GM19240 (cell line): ENCODE measurements around the gene TSPAN14.

Source experiments
- DNase-seq: peaks from one replicate; pipeline ENCODE4 v3.0.0; 2011; ENCODE audit warnings: low spot score; ENCODE audit not compliant: insufficient read length

Gene TSPAN14

DNA sequence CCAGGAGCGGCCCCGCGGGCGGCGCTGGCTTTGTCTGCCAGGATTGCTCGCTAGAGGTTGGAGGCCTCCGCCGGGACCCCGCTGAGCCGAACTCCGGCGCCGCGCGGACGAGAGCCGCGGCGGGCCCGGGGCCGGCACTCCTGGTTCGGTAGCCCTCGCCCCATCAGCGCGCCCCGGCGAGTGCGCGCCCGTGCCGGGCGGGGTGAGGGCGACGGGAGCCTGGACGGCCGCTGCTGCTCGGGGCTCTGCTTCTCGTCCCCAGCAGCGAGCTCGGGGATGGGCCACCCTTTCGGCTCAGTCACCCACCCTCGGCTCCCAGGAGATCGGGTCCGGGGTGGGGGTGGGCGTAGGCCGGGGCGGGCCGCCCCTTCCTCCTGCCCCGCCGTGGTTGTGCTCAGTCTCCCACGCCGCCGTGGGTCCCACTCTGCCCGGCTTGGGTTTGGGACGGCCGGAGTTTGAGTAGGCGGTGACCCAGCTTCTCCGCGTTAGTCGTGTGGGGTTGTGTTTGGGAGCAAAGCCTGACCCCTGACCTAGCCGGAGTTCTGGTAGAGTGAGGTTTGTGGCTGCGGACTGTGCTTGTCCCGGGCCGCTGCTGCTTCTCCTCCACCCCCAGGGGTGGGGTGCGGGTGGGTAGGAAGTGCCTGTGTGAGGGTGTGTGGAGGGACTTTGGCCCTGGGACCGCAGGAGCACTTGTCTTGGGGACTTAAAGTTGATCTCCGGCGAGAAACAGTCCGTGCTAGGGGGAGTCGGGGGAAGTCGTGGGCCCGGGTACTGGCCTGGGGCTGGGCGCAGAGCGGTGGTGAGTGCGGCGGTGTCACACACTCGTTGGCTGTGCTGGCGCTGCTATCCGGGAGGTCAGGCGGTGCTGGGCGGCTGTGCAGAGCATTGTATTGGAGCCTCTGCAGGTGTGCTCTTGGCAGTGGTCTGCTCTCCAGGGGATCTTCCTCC is 677 bp downstream of the TSPAN14 start:
- DNase-seq, result peak; percentile 33

DNA sequence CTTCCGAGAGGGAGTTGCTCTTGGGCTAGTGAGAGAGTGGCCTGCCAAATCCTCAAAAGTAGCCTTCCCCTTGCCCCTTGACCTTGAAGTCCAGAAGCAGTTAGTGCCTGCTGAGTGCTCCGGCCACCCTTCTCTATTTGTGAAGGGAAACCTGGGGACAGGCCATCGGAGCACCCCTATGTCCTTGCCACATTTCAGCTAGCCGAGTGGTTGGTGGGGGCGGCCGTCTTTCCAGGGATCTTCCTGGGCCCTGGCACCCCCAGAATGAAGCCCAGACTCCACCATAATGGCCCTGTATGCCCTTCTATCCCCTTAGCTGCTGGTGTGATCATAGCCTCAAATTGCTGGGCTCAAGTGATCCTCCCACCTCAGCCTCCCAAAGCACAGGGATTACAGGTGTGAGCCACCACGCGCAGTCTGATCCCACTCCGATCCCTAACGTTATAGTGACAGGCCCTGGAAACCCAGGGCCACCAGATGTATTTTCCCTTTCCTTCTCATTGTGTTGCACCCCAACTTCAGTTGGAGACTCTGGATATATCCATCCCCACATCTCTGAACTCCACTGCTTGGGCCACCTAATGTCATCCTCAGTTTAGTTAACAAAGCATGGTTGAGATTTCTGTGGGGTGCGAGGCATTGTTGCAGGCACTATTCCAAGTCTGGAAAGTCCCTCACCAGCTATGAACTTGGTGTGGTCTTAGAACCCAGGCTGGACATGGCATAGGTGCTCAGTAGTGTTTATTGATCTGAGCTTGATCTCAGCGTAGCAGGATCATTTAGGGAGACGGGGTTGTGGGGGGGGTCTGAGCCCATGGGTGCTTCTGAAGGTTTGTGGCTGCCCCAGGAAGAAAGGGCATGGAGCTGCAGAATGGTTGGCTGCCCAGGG is 1.6 kb downstream of the TSPAN14 start:
- DNase-seq, result no peak

DNA sequence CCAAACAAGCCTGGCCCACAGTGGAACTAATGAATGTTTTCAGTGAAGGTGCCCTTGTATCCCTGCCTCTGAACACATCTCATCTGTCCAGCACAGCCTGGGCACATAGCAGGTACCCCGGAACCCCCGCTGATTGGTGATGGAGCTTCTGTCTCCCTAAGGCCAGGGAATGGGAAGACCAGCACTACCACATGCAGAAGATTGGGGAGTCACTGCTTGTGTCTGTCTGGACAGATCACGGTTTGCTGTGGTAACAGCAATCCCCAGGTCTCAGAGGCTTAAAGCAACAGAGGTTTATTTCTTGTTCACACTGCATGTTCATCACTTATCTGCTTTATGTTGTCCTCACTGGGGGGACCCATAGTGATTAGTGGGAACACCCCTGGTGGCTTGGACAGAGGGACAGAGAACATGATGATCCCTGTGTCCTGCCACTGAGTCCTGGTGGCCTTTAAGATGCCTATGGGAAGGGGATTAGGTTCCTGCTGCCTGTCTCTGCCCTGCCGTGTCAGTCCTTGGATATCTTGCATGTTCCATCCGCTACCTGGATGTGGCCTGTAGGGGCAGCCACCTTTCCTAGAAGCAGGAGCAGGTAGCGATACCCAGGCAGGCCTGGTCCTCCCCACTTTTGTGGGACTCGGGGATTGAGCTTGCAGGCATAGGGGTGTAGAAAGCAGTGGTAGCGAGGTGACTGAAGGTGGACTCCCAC is 3.6 kb downstream of the TSPAN14 start:
- DNase-seq, result no peak

DNA sequence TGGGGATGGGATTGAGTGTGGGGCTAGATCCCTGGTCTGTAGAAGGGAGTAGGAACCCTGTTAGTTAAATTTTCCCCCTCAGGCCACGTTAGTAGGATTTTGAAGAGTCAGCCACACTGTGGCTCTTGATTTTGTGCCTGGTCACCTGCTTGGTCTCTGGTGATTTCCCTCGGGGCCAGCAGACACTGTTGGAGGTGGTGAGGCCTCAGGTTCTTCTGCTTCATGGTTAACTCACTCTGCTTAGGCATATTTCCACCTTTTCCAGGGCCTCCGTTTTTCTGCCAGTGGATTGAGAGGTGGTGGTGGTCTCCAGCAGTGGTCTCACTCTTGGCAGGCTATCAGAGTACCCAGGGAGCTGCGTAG is 4.1 kb downstream of the TSPAN14 start:
- no peak for DNase-seq

DNA sequence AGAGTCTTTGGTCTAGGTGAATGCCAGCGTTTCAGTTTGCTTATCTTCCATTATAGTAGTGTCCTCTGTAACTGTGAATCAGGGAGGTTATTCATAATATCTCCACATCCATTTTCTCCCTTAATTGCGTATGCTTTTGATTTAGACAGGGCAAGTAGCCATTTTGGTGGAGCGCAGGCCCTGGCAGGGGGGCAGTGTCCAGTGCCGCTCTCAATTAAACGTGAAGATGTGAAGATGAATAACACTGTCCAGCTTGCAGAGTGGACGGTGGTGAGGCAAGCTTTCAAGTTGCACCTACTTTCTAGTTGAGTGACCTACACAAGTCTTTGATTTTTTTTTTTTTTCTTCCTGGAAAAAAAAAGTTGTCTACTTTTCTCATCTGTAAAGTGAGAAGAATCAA is 4.5 kb downstream of the TSPAN14 start:
- no peak for DNase-seq

DNA sequence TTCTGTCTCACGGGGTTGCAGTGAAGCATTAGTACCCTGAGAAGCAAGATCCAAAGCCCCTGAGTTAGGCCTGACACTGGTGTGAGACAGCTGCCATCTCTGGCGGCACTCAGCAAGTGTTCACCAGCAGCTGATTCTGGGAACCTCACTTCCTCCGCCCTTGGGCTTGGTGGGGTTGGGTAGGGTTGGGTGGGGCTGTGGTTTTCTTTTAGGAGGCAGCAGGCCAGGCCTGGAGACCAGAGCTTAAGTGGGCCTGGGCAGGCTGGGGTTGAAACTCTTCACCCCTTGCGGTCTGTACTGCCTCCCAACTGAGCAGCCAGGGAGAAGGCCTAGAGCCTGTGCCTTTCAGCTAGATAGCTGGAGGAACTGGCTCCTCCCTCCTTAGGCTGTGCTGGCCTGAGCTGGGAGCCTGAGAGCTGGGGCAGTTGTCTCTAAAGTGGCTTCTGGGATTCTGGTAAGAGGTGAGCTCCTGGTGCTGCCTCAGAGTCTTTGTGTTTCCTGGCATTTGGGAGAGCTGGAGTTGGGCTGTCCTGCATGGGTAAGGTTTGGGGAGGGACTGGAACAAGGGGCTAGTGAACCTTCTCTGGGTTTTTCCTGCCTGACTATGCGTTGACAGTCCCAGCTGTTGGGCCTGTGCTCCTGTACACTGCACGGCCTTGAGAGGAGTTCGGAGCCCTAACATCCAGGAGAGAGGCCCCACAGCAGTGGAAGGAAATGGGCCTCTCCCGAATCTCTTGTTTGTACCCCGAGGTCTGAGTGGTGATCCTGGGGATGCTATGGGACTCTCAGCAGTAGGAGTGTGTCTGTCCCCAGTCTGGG is 5.1 kb downstream of the TSPAN14 start:
- peak; percentile 68 for DNase-seq

DNA sequence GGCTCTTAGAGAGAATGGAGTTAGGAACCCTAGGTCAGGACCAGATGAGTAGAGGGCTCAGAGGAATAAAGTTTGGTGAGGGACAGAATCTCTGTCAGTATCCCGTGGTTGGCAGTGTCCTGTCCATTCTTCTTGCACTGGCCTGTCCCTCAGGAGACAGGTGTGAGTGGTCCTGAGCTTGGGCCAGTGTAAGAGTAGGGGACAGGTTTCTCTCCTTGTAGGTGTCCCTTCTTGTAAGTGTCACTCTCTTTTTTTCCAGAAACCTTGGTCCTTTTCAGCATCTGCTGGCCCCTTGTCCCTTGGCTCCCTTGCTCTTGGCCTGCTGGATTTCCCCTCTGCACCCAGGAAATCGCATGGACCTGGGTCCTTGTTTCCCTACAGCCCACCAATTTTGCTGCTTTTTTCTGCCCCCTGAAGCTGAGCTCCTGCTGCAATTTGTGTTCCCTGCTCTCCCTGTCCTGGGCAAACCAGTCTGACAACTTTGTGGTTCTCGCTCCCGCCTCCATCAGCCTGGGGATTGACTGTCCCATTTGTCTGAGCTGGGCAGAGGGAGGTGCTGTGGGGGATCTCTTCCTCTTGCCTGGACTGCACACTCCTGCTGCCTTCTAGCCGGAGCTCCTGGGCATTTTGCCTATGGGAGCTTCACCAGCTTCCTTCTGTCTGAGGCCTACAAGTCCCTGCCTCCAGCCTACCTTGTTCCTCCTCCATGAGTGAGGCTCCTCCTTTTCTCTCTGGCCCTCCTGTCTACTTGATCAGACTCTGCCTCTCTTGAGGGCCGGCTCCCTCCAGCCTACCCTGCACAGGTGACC is 6.5 kb downstream of the TSPAN14 start:
- DNase-seq, result no peak

DNA sequence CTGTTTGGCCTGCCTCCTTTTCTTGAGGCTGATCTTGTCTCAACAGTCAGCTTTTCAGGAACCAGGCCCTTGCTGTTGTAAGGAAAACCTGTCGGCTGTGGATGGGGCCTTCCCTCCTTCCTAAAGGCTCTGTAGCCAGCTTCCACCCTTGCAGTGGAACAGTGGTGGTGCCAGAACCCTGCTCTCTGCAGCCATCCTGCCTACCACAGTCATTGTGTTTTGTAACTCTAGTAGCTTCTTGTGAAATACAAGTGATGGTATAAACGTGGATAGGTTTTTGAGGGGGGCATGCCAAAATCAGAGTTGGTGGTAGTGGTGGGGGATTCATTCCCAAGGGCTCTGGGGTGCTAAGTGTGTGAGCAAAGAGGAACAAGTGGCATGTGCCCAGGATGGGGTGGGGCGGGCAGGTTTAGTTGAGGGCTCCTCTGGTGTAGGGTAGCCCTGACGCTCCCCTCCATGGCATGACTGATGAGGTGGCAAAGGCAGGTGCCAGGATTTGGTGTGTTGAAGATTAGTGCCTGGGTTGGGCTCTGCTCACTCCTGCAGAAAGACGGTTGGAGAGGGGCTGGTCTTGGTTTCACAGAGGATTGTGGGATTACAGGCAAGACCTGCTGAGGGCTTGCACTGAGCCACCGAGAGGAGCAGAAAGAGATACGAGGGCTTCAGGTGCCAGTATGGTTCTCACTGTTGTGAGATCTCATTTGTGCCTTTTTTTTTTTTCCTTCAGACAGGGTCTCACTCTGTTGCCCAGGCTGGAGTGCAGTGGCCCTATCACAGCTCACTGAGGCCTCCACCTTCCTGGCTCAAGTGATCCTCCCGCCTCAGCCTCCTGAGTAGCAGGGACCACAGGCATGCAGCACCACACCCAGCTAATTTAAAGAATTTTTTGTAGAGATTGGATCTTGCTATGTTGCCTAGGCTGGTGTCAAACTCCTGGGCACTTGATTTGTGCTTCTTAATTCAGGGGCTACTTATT is 7.4 kb downstream of the TSPAN14 start:
- DNase-seq, result no peak

DNA sequence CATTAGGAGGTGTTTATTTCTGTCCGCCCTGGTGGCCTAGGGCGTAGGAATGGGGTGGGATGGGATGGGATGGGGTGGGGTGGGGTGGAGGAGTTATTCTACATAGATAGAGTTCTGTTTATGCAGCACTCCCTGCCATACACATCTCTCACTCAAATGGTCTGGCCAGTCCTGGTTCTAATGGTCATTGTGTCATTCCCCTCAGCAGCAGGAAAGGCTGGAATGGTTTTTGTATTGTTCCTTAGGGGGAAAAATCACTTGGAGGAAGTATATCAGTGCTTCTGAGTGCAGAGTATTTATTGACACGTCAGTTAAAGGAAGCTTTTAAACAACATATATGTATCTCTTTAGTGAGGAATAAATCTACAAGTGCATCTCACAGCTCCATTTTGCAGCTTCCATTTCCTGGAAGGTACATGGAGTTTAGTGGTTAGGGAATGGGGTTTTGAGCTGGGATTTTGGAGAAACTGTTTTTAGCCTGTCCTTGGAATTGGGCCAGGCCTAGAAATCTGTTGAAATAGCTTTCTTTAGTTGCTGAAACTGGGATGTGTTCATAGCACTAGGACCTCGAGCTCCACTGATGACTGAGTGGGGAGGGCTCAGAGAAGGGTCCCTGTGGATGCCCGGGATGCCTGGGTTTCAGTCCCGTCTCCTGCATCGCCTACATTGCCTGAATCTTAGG is 8.3 kb downstream of the TSPAN14 start:
- DNase-seq, result no peak

DNA sequence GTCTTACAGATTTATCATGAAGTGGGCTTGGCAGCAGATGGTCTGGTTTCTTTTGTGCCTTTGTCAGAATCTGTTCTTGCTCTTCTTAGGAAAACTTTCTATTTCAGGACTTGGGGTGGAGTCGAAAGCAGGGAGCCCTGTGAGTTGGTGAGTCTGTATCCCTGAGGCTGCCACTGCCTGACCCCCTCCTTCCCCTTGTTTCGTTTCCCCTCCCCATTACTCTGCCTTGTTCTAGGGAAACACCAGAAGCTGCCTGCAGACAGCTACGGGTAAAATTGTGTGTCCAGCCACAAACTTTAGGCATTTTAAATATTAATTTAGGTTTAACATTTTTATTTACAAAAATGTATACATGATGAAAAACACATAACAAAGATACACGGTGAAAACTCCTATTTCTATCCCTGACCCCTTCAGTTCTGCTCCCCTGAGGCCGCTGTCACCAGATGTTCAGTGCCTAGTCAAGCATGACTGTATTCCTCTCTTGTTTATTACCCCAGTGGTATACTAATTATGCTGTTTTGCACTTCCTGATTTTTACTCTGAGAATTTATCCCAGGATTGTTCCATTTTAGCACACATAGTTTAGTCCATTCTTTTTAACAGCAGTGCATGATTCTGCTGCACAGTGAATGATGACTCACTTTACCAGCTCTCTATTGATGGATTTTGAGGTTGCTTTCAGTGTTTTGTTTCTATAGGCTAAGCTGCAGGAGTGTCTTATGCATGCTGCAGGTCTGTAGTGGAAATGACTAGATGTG is 9.1 kb downstream of the TSPAN14 start:
- DNase-seq, result no peak

DNA sequence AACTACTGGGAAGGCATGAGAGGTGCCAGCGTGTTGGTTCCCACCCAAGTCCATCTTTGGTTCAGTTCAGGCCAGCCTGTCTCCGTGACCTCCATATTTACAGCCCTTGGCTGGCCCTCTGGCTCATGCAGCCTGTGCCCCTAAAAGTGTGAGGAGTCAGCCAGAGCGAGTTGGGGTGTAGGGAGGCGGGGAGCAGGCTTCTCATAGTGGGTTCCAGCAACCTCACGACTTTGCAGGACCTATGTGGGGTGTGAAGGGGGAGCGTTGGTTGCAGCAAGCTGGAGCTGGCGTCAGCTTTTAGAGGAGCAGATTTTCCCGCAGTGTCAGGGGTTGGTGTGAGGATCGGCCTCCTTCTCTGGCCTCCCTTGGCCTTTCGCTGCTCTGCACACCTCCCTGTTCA is 9.8 kb downstream of the TSPAN14 start:
- DNase-seq, result no peak

DNA sequence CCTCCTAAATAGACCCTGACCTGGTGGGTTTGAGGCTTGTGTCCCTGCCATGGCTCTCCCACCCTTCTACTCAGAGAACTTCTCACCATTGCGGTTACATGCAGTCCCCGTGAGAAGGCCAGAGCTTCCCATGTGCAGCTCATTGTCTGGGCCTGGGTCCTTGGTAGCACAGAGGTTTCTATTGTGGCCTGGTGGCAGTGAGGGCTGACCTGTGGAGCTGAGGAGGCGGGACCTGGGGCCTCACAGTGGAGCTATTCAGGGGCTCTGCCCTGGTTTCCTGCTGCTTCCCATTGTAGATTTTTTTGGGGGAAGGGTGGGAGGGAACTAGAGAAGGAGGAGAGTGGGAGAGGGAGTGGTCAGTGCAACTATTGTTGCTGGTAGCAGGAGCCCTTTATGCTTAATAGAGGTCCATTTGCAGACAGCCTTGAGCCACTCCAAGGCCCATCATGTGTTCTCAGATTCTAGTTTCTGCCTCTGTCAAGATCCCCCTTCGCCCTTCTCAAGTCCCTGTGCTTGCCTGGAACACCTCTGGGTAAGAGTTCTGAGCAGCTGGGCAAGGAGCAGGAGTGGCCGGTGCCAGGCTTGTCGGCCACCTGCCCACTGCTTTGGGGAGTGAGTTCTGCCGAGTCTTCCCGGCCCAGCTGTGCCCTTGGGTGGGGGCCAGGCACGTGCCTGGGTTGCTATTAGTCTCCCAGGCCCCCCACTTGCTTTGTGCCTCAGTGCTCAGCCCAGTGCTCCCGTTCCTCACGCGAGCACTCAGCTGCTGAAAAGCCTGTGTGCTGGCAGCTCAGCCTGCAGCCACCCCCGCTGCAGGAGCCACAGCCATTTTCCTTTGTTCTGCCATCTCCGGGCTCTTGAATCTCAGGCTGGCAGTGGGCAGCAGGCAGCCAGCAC is 10.7 kb downstream of the TSPAN14 start:
- DNase-seq, result no peak

DNA sequence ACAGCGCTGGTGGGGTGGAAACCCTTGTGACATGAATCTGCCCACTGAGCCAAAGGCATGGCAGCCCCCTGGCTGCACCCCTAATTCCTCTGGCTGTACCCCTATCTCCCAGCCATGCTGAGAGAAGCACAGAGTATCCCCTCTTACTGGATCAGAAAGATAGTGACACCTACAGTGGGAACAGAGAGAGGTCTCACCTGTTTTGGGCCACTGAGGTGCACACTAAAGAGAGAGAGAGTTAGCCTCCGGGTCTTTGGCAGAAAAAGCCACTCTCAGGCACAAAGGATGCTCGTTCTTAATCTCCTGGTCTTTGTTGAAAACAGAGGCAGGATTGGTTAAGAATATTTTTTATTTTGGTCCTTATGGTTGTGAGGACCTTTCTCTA is 11.3 kb downstream of the TSPAN14 start:
- no peak for DNase-seq

DNA sequence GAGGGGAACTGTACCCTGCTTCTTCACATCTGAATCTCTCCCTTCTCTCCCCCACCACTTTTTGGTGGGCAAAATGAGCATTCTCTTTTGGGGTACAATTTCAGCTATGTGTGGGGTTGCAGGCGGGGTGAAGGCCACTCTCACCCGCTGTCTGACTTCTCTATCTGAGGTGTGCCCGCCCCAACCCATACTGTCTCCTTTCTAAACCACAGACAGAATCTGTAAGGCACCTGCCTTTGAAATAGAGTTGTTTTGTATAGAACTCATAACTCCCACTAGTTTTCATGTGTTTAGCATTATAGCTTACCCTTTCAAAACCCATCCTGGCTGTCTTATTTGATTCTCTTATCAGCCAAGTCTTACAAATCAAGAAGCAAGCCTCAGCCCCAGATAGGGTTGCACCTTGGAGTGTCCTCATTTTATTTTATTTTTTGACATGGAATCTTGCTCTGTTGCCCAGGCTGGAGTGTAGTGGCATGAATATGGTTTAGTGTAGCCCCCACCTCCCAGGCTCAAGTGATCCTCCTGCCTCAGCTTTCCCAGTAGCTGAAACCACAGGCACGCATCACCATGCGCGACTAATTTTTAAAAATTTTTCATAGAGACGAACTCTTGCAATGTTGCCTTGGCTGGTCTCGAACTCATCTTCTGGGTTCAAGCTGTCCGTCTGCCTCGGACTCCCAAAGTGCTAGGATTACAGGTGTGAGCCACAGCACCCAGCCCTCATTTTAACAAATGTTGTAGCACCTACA is 11.9 kb downstream of the TSPAN14 start:
- no peak for DNase-seq

DNA sequence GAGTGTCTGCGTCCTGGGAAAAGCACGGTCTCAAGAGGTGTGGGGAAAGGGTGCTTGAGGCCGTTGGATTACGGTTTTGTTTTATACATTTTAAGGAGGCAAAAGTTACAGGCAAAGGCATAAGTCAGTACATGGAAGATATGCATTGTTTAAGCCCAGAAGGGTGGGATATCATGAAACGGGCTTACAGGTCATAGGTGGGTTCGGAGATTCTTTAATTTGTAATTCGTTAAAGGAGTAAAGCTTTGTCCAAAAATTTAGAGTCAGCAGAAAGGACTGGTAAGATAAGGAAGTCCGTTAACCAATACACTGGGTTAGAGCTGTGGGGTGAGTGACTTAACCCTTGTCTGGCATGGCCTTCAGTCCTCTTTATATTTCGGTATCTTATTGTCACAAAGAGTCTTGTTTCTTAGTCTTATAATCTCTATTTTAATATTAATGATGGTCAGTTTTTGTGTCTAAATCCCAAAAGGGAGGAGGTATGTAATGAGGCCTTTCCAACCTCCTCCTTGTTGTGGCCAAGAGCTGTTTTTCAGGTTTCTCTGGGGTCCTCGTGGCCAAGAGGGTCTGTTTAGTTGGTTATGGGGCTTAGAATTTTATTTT is 12.7 kb downstream of the TSPAN14 start:
- DNase-seq, result no peak
